ENCODE results near the gene FAAP20. TPM values are rescaled to one million over a fixed set of nuclear protein-coding genes. Genes with fewer than 3 reads are reported as not detected.

FAAP20 gene
- total and polyA plus RNA-seq, 10 of the 15 experiments (the other 5 are each of a cell fraction or from before 2014, with no cell fraction given): 0.79 to 91.8 (median 20.9) TPM

DNA sequence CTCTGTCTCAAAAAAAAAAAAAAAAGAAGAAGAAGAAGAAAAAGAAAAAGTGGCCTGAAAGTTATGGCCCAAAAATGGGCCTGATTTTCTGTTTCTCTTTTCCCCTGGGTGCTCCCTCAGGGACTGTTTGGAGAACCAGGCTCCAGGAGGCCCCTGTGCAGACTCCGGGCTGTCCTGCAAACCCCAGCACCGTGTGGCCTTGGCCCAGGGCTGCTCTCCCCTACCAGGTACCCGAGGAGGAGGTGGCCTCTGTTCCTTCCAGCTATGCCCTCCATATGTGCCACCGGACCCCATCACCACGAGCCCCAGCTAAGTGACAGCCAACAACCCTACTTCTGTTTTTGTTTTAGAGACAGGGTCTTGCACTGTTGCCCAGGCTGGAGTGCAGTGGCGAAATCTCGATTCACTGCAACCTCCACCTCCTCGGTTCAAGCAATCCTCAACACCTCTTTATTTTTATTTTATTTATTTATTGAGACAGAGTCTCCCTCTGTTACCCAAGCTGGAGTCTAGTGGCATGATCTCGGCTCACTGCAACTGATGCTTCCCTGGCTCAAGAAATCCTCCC, 7.5 kb upstream of the FAAP20 start:
- DNase-seq (ENCODE audit: low read depth, low spot score) (no peak), FAIRE-seq (no peak), ATAC-seq (no peak)
- Histone ChIP-seq H3K27me3 (replicated peaks in 1 of 2; ENCODE audit: control insufficient read depth in 2 of 2, insufficient read depth in 2 of 2, low read length in 1 of 2) (no peaks in the 10 kb centered on the region), H3K36me3 (ENCODE audit: control insufficient read depth in 2 of 2, insufficient read depth in 2 of 2, low read length in 1 of 2) (no peaks in the 10 kb centered on the region), H3K79me2 (ENCODE audit: control insufficient read depth, insufficient read depth, low read length) (no peaks in the 10 kb centered on the region), H3K27ac (ENCODE audit: control insufficient read depth, insufficient read depth) (no peak overlapping the region), H3K4me1 (ENCODE audit: control insufficient read depth, insufficient read depth, low read length) (peaks cover 9% of the 10 kb centered on the region), H3K9ac (ENCODE audit: control insufficient read depth, insufficient read depth, low read length) (no peak overlapping the region), H3K9me3 (replicated peaks; ENCODE audit: control insufficient read depth, insufficient read depth, low read length) (no peaks in the 10 kb centered on the region), H2AFZ (ENCODE audit: control insufficient read depth, low read depth, low read length) (no peak overlapping the region), H3K4me2 (ENCODE audit: control insufficient read depth, insufficient read depth) (no peak overlapping the region), H3K4me3 (no peak overlapping the region), H4K20me1 (ENCODE audit: control insufficient read depth, insufficient read depth) (no peaks in the 10 kb centered on the region)
- CTCF ChIA-PET: interaction anchor here (1.8 kb wide), 1 partner anchor 180 kb away, joined by 5 read pairs; no protein-coding TSS in a partner anchor
- intact Hi-C loops (cut with micrococcal nuclease; ENCODE audit: unreplicated experiment): no loop called here
- RAD21 ChIA-PET (ENCODE audit: unreplicated experiment): no interaction called here
- SMC1A ChIA-PET (ENCODE audit: uncharacterized antibody, unreplicated experiment): interaction anchor here (0.9 kb wide), 1 partner anchor 180 kb away, joined by 3 read pairs; no protein-coding TSS in a partner anchor
- 30% methylated on average over 9 of the region's 9 CpGs for WGBS (ENCODE audit: insufficient coverage, insufficient replicate concordance, low lambda C conversion rate, missing lambda C conversion rate)
- no TSS peak for BruUV-seq (replicated peaks)
- POLR2A ChIA-PET: interaction anchor here (0.8 kb wide), 1 partner anchor 8 kb away, joined by 4 read pairs; no protein-coding TSS in a partner anchor
- in situ Hi-C loops (cut with MboI): loop anchor here (10.0 kb wide), 1 partner anchor 323 kb away; the partner anchor contains the start of gene PANK4
- TF ChIP-seq HDGF (IDR thresholded peaks at IDR 0.05): no peak
- TF ChIP-seq, protein P1, sequence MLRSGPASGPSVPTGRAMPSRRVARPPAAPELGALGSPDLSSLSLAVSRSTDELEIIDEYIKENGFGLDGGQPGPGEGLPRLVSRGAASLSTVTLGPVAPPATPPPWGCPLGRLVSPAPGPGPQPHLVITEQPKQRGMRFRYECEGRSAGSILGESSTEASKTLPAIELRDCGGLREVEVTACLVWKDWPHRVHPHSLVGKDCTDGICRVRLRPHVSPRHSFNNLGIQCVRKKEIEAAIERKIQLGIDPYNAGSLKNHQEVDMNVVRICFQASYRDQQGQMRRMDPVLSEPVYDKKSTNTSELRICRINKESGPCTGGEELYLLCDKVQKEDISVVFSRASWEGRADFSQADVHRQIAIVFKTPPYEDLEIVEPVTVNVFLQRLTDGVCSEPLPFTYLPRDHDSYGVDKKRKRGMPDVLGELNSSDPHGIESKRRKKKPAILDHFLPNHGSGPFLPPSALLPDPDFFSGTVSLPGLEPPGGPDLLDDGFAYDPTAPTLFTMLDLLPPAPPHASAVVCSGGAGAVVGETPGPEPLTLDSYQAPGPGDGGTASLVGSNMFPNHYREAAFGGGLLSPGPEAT (IDR thresholded peaks at IDR 0.05; ENCODE audit: low read depth): no peak
- TF ChIP-seq, protein P2, sequence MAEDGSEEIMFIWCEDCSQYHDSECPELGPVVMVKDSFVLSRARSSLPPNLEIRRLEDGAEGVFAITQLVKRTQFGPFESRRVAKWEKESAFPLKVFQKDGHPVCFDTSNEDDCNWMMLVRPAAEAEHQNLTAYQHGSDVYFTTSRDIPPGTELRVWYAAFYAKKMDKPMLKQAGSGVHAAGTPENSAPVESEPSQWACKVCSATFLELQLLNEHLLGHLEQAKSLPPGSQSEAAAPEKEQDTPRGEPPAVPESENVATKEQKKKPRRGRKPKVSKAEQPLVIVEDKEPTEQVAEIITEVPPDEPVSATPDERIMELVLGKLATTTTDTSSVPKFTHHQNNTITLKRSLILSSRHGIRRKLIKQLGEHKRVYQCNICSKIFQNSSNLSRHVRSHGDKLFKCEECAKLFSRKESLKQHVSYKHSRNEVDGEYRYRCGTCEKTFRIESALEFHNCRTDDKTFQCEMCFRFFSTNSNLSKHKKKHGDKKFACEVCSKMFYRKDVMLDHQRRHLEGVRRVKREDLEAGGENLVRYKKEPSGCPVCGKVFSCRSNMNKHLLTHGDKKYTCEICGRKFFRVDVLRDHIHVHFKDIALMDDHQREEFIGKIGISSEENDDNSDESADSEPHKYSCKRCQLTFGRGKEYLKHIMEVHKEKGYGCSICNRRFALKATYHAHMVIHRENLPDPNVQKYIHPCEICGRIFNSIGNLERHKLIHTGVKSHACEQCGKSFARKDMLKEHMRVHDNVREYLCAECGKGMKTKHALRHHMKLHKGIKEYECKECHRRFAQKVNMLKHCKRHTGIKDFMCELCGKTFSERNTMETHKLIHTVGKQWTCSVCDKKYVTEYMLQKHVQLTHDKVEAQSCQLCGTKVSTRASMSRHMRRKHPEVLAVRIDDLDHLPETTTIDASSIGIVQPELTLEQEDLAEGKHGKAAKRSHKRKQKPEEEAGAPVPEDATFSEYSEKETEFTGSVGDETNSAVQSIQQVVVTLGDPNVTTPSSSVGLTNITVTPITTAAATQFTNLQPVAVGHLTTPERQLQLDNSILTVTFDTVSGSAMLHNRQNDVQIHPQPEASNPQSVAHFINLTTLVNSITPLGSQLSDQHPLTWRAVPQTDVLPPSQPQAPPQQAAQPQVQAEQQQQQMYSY (CRISPR knock-in tag; IDR thresholded peaks at IDR 0.05): no peak
- no peak for TF ChIP-seq MXI1 (IDR thresholded peaks at IDR 0.05; ENCODE audit: low read depth, low read length)
- no peak for TF ChIP-seq SMAD1 (IDR thresholded peaks at IDR 0.05; ENCODE audit: low read depth, partially characterized antibody)
- TF ChIP-seq, protein P3, sequence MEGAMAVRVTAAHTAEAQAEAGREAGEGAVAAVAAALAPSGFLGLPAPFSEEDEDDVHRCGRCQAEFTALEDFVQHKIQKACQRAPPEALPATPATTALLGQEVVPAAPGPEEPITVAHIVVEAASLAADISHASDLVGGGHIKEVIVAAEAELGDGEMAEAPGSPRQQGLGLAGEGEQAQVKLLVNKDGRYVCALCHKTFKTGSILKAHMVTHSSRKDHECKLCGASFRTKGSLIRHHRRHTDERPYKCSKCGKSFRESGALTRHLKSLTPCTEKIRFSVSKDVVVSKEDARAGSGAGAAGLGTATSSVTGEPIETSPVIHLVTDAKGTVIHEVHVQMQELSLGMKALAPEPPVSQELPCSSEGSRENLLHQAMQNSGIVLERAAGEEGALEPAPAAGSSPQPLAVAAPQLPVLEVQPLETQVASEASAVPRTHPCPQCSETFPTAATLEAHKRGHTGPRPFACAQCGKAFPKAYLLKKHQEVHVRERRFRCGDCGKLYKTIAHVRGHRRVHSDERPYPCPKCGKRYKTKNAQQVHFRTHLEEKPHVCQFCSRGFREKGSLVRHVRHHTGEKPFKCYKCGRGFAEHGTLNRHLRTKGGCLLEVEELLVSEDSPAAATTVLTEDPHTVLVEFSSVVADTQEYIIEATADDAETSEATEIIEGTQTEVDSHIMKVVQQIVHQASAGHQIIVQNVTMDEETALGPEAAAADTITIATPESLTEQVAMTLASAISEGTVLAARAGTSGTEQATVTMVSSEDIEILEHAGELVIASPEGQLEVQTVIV (IDR thresholded peaks at IDR 0.05; ENCODE audit: borderline replicate concordance, partially characterized antibody): no peak
- no peak for TF ChIP-seq NFXL1 (IDR thresholded peaks at IDR 0.05; ENCODE audit: borderline replicate concordance)
- TF ChIP-seq, protein P4, sequence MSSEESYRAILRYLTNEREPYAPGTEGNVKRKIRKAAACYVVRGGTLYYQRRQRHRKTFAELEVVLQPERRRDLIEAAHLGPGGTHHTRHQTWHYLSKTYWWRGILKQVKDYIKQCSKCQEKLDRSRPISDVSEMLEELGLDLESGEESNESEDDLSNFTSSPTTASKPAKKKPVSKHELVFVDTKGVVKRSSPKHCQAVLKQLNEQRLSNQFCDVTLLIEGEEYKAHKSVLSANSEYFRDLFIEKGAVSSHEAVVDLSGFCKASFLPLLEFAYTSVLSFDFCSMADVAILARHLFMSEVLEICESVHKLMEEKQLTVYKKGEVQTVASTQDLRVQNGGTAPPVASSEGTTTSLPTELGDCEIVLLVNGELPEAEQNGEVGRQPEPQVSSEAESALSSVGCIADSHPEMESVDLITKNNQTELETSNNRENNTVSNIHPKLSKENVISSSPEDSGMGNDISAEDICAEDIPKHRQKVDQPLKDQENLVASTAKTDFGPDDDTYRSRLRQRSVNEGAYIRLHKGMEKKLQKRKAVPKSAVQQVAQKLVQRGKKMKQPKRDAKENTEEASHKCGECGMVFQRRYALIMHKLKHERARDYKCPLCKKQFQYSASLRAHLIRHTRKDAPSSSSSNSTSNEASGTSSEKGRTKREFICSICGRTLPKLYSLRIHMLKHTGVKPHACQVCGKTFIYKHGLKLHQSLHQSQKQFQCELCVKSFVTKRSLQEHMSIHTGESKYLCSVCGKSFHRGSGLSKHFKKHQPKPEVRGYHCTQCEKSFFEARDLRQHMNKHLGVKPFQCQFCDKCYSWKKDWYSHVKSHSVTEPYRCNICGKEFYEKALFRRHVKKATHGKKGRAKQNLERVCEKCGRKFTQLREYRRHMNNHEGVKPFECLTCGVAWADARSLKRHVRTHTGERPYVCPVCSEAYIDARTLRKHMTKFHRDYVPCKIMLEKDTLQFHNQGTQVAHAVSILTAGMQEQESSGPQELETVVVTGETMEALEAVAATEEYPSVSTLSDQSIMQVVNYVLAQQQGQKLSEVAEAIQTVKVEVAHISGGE (CRISPR knock-in tag; IDR thresholded peaks at IDR 0.05): no peak
- no peak for TF ChIP-seq SUZ12 (IDR thresholded peaks at IDR 0.05; ENCODE audit: unreplicated experiment)
- no peak for TF ChIP-seq TARDBP (IDR thresholded peaks at IDR 0.05; ENCODE audit: borderline replicate concordance)
- no peak for TF ChIP-seq CREB1 (IDR thresholded peaks at IDR 0.05; ENCODE audit: low read depth)
- TF ChIP-seq RUNX3 (IDR thresholded peaks at IDR 0.05; ENCODE audit: low read length): no peak
- TF ChIP-seq STAT1 (conservative IDR thresholded peaks at IDR 0.05): no peak

Measured in GM12878 (cell line).